Adrenal gland (tissue), 12 donors: ENCODE results near the gene LARGE1. TPM values are rescaled to one million over a fixed set of nuclear protein-coding genes. Genes with fewer than 3 reads are reported as not detected.

Experiments used
- DNase-seq, 7 donors: peaks; one replicate each; pipeline ENCODE4 v3.0.0-alpha.2; 2019 to 2020
- H3K27ac ChIP-seq, 5 donors: fragments of 200-600 bp; sonication (generic) in 4 of 5; 1 replicate in 3 of 5; 2 replicates in 2 of 5; pipeline versions ENCODE4 v1.5.1 to v1.8.0; 2016 to 2020; ENCODE audit warnings: mild to moderate bottlenecking in 1 of 5
- H3K27me3 ChIP-seq: fragments of 200-600 bp; 2 replicates; pipeline ENCODE4 v1.8.0; 2021
- H3K36me3 ChIP-seq, 2 donors: fragments of 200-600 bp; replicated peaks in 1 of 2; 1 replicate in 1 of 2; 2 replicates in 1 of 2; pipeline versions ENCODE4 v1.5.1 to v1.8.0; 2018 to 2022
- H3K4me1 ChIP-seq, 2 donors: fragments of 200-600 bp; replicated peaks in 1 of 2; 1 replicate in 1 of 2; 2 replicates in 1 of 2; pipeline versions ENCODE4 v1.5.1 to v1.8.0; 2018 to 2021
- H3K4me3 ChIP-seq, 4 donors: fragments of 200-600 bp; sonication (generic) in 3 of 4; one replicate each; pipeline ENCODE4 v1.5.1; 2016 to 2018
- H3K9me3 ChIP-seq, 3 donors: fragments of 200-600 bp; sonication (generic) in 1 of 3; replicated peaks in 1 of 3; 1 replicate in 2 of 3; 2 replicates in 1 of 3; pipeline versions ENCODE4 v1.5.1 to v1.8.0; 2016 to 2021
- CTCF ChIP-seq, 6 experiments: fragments of 450-650 bp in 4 of 6; fragments of 200-600 bp in 2 of 6; sonication (generic) in 1 of 6; IDR thresholded peaks; 1 replicate in 5 of 6; 2 replicates in 1 of 6; pipeline versions ENCODE4 v1.5.1 to v1.8.0; 2016 to 2021; ENCODE audit warnings: antibody characterized with exemption in 6 of 6, mild to moderate bottlenecking in 2 of 6, moderate library complexity in 1 of 6
- POLR2A ChIP-seq, 2 donors: fragments of 450-650 bp; IDR thresholded peaks; one replicate each; pipeline ENCODE4 v1.6.1; 2017; ENCODE audit warnings: antibody characterized with exemption in 2 of 2, mild to moderate bottlenecking in 2 of 2, moderate library complexity in 1 of 2
- WGBS, 4 donors: extraction: QIAGEN DNeasy Blood & Tissue Kit in 2 of 4; methylation state at CpG; one replicate each; pipeline versions ENCODE4 v1.1.5 to v1.1.7; 2013 to 2017; 5-methylcytosine and 5-hydroxymethylcytosine counted together
- intact Hi-C, 2 donors: fragments of 100-400 bp; cut with DNase I; formaldehyde crosslinking; loops; one replicate each; pipeline versions ENCODE4 v1.14.1 to v1.15.0; 2022 to 2023
- polyA plus RNA-seq, 3 donors: library from polyadenylated mRNA; stranded (reverse); fragments of 200-250 nt in 2 of 3; fragments of 350-450 nt in 1 of 3; fragmentation: Illumina TruSeq in 1 of 3; extraction: RNeasy Lipid Tissue Mini Kit (QIAGEN cat#74804) in 1 of 3; gene quantifications; one replicate each; pipeline ENCODE4 v1.2.3, GENCODE V29; 2013 to 2014
- total RNA-seq, 9 donors: library from RNA; depleted of rRNA in 4 of 9; stranded (reverse); fragments of >200 nt in 4 of 9; fragments of 120-200 nt in 1 of 9; fragmentation: NEBNext Ultra II Directional in 1 of 9; extraction: Animal tissue kit (Norgen Biotek cat#: 25700) in 1 of 9; gene quantifications; one replicate each; pipeline versions ENCODE4 v1.1.0 to v1.2.4, GENCODE V29; 2013 to 2023
- donor health status: healthy with polysubstance abuse.
- donor health status: Bipolar disorder and iron deficiency.
- donor health status: DM: yes; HTN: yes; CAD: no.
- donor health status: DM: no; HTN: no; CAD: no.
- donor health status: DM: no; HTN: no; CAD: no.
- donor health status: DM: yes; HTN: yes; CAD: no.

The LARGE1 gene
- total and polyA plus RNA-seq, 12 donors: 3.4 to 67.6 (median 30.6) TPM

GRCh38 chr22:33913188-33913587 lies 7.1 kb downstream of the LARGE1 start:
- intact Hi-C loops: no loop called here
- no peaks in the 10 kb centered on the region for H3K36me3 ChIP-seq
- TF ChIP-seq CTCF (IDR thresholded peaks at IDR 0.05) (no peak), POLR2A (IDR thresholded peaks at IDR 0.05) (no peak)

GRCh38 chr22:33909911-33910310 lies 10.4 kb downstream of the LARGE1 start:
- intact Hi-C loops: no loop called here
- no peaks in the 10 kb centered on the region for H3K27me3 ChIP-seq
- no peaks in the 10 kb centered on the region for H3K36me3 ChIP-seq
- H3K4me1 ChIP-seq: peaks cover 8 to 11% of the 10 kb centered on the region in 2 donors
- 67 to 74% (median 70%) methylated on average over 6 of the region's 6 CpGs for WGBS, 4 donors
- TF ChIP-seq POLR2A (IDR thresholded peaks at IDR 0.05) (no peak), CTCF (IDR thresholded peaks at IDR 0.05) (no peak)
- H3K4me3 ChIP-seq: no peak overlapping the region
- DNase-seq: no peak
- H3K27ac ChIP-seq: peak overlapping the region in 1 of 5 donors; percentile 63
- H3K9me3 ChIP-seq: no peaks in the 10 kb centered on the region

More at GRCh38 chr22:33913188-33913587, 7.1 kb downstream of the LARGE1 start:
- Histone ChIP-seq H3K4me1 (peaks cover 8 to 17% of the 10 kb centered on the region in 2 donors), H3K4me3 (no peak overlapping the region), H3K9me3 (no peaks in the 10 kb centered on the region), H3K27me3 (no peaks in the 10 kb centered on the region), H3K27ac (no peak overlapping the region)
- DNase-seq: no peak
- 93 to 96% (median 94%) methylated on average over 4 of the region's 4 CpGs for WGBS, 4 donors

GRCh38 chr22:33909075-33909458 lies 11.2 kb downstream of the LARGE1 start:
- H3K27me3 ChIP-seq: no peaks in the 10 kb centered on the region
- intact Hi-C loops: no loop called here
- 58 to 73% (median 64%) methylated on average over 6 of the region's 6 CpGs for WGBS, 4 donors
- no peaks in the 10 kb centered on the region for H3K36me3 ChIP-seq
- peak overlapping the region in 3 of 5 donors; percentile 26 to 53 (median 38) for H3K27ac ChIP-seq
- DNase-seq: peak; percentile 31 to 73 (median 67)
- H3K4me3 ChIP-seq: no peak overlapping the region
- no peaks in the 10 kb centered on the region for H3K9me3 ChIP-seq
- peaks cover 8 to 11% of the 10 kb centered on the region in 2 donors for H3K4me1 ChIP-seq
- TF ChIP-seq CTCF (IDR thresholded peaks at IDR 0.05) (no peak), POLR2A (IDR thresholded peaks at IDR 0.05) (no peak)

GRCh38 chr22:33908171-33909074 lies 11.9 kb downstream of the LARGE1 start:
- peaks cover 8 to 11% of the 10 kb centered on the region in 2 donors for H3K4me1 ChIP-seq
- intact Hi-C loops: no loop called here
- DNase-seq: no peak
- no peaks in the 10 kb centered on the region for H3K36me3 ChIP-seq
- H3K9me3 ChIP-seq: no peaks in the 10 kb centered on the region
- WGBS, 4 donors: 88 to 95% (median 94%) methylated on average over 10 of the region's 10 CpGs
- no peak for TF ChIP-seq CTCF (IDR thresholded peaks at IDR 0.05)
- TF ChIP-seq POLR2A (IDR thresholded peaks at IDR 0.05): no peak
- no peaks in the 10 kb centered on the region for H3K27me3 ChIP-seq
- H3K27ac ChIP-seq: peak overlapping the region in 3 of 5 donors; percentile 26 to 53 (median 38)
- H3K4me3 ChIP-seq: no peak overlapping the region
